Umbilical cord (tissue), 2 donors: ENCODE results near the gene SMG6. TPM values are rescaled to one million over a fixed set of nuclear protein-coding genes. Genes with fewer than 3 reads are reported as not detected.
A peak's percentile ranks its signal among the peaks of the same experiment; 100 is the strongest.
"Not testable (repeated sequence)": the region's sequence is repeated elsewhere in the genome, so short reads cannot be mapped to it uniquely, and the experiment has no call there.

Experiments used
- DNase-seq: peaks from one replicate; pipeline ENCODE4 v3.0.0-alpha.2; 2015; ENCODE audit warnings: low spot score
- total RNA-seq: library from RNA; depleted of rRNA; stranded (reverse); fragments of >200 nt; gene quantifications from one replicate; pipeline ENCODE4 v1.2.3, GENCODE V29; 2014; ENCODE audit warnings: low replicate concordance; ENCODE audit not compliant: insufficient read depth

The SMG6 gene
- total RNA-seq, 1 donor from 2014 or later, result 29.1 TPM

DNA sequence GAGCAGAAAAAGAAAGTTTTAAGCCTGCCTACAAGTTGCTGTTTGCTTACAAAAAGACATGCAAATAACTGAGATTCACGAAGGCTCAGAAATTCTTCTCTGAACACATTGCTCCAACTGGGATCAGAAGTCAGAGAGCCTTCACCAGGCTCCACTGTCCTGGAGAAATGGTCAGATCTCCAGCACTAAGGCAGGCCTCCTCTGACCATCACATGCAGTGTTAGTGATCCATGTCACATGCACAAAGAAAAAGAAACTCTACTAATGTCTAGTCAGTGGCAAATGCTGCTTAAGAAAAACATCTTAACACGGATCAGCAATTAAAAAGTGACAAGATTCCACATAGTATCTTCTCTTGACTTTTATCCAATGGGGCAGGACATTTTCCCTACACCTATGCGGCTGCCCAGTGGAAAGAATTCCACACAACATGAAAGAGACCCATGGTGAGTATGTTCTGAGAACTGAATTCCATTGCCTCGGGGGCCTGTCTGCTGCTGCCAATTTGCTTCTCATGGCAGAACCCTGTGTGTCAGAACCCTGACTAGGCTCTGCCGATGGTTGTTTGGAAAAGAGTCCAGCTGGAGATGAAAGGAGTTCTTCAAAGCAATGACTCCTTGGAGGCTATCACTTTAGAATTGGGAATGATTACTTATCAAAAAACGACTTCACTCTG, 152.1 kb downstream of the SMG6 start:
- no peak for DNase-seq

GRCh38 chr17:2150806-2151205, 152.8 kb downstream of the SMG6 start:
- peak; percentile 54 for DNase-seq

DNA sequence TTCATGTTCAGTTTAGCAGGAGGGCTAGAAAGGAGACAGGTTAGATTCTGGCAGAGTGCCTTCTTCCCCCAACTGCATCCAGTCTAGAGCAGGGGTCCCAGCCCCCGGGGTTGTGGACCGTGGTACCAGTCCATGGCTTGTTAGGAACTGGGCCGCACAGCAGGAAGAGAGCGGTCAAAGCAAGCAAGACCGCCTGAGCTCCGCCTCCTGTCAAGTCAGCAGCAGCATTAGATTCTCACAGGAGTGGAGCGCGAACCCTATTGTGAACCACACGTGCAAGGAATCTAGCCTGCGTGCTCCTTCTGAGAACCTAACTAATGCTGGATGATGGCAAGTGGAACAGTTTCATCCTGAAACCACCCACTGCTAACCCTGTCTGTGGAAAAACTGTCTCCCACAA, 153.7 kb downstream of the SMG6 start:
- no peak for DNase-seq

GRCh38 chr17:2146132-2146871, 157.3 kb downstream of the SMG6 start:
- no peak for DNase-seq

- DNase-seq, result no peak
Observed at GRCh38 chr17:2144701-2145100, 158.9 kb downstream of the SMG6 start.

DNA sequence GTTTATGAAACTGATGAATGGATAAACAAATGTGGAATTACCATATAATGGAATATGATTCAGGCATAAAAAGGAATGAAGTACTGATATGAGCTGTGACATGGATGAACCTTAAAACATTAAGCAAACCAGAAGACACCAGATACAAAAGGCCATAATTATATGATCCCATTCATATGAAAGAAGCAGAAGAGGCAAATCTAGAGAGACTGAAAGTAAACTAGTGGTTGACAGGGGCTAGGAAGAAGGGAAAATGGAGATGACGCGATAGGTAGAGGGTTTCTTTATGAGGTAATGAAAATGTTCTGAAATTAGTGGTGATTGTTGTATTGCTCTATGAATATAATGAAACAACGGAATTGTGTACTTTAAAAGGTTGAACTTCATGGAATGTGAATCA, 160.3 kb downstream of the SMG6 start:
- DNase-seq, result no peak

DNA sequence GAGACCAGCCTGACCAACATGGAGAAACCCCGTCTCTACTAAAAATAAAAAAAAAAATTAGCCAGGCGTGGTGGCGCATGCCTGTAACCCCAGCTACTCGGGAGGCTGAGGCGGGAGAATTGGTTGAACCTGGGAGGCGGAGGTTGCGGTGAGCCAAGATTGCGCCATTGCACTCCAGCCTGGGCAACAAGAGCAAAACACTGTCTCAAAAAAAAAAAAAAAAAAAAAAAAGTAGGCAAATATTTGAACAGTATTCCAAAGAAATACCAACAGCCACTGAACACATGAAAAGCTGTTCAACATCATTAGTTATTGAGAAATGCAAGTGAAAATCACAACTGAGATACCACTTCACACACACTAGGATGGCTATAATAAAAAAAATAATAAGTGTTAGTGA, 160.9 kb downstream of the SMG6 start:
- not testable (repeated sequence) for DNase-seq

GRCh38 chr17:2140683-2141082, 162.9 kb downstream of the SMG6 start:
- DNase-seq, result peak; percentile 66

DNA sequence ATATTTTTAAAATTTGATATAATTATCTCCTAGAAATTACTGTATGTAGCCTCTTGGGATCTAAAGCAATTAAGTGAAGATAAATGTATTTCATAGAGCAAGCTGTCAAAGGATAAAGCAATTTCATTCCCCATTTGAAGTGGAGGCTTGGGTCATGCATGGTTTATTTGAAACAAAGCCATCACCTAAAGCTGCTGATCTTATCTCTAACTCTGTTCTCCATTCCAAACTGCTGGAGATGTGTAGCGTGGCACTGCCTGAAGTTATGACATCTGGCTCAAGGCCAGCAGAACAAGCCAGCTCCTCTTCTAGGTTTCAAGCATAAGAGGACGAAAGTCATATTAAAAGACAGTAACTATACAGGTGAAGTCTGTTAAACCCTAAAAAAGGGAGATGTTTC, 164.8 kb downstream of the SMG6 start:
- peak; percentile 90 for DNase-seq

GRCh38 chr17:2138318-2138717, 165.3 kb downstream of the SMG6 start:
- peak; percentile 49 for DNase-seq

GRCh38 chr17:2137342-2138098, 166.1 kb downstream of the SMG6 start:
- DNase-seq, result peak; percentile 65

GRCh38 chr17:2136241-2136640, 167.3 kb downstream of the SMG6 start:
- DNase-seq, result no peak

DNA sequence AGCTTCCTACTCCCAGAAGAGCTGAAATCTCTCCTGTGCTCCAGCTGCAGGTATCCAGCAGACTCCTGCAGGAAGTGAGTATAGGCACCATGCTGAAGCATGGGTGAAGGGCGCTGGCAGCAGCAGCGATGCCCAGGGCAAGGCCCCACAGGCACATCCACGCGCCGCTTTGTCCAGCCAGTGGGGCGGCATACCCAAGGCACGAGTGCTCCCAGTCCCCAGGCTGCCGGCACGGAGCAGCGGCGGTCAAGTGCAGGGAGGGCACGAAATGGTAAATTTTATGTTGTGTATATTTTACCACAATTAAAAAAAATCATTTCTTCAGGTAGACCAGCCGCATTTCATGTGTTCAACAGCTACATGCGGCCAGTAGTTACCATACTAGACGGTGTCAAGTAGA, 175.6 kb downstream of the SMG6 start:
- DNase-seq, result no peak

DNA sequence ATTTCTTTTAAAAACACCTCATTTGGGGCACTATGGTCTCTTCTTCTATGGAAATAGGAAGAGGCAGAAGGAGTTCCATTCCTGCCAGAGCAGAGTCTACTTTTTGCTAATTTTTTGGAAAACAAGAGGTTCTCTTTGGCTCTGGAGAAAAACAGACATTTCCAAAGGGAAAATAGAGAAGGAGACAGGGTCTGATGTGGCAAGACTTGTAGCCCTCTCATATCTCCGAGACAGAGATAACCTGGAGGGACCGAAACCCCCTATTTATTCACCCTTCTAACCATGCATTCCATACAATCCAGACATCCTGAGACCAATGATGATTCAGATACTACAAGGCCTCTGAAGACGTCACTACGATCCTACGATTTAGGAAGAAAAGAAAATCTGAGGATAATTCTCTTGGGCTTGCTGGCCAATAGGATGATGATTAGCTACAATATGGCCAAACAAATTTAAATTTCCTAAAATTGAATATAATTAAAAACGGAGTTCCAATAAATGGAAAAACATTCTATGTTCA, 178.5 kb downstream of the SMG6 start:
- no peak for DNase-seq

GRCh38 chr17:2124391-2124790, 179.2 kb downstream of the SMG6 start:
- no peak for DNase-seq

- DNase-seq, result peak; percentile 87
Observed at GRCh38 chr17:2123375-2124251, 180.0 kb downstream of the SMG6 start.

DNA sequence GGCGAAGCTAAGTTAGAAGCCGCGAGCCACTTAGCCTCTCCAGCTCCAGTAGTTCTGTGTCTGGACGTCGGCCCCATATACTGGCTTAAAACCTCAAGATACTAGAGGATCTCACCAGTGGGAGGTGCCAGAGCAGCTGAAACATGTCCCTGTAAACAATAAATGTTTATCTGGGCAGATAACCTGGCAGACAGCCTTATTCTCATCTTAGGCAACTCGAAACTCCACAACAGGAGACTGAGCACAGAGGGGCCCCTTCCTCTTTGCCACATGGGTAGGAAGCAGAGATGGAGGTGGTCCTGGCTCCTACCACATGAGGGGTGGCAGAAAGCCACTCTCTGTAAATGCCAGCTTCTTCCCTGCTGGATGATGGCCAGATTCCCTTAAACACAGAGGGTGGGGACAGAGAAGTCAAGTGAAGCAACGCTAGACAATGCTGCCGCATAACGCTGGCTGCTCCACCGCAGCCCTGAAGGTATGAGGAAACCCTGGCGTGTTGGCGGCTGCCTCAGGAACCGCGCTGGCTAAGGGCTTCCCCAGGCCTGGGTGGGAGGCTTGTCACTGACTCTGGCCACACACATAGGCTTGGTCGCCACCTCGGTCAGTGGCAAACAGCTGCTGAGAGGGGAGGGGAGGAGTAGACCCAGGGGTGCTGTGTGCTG, 180.8 kb downstream of the SMG6 start:
- peak; percentile 68 for DNase-seq

DNA sequence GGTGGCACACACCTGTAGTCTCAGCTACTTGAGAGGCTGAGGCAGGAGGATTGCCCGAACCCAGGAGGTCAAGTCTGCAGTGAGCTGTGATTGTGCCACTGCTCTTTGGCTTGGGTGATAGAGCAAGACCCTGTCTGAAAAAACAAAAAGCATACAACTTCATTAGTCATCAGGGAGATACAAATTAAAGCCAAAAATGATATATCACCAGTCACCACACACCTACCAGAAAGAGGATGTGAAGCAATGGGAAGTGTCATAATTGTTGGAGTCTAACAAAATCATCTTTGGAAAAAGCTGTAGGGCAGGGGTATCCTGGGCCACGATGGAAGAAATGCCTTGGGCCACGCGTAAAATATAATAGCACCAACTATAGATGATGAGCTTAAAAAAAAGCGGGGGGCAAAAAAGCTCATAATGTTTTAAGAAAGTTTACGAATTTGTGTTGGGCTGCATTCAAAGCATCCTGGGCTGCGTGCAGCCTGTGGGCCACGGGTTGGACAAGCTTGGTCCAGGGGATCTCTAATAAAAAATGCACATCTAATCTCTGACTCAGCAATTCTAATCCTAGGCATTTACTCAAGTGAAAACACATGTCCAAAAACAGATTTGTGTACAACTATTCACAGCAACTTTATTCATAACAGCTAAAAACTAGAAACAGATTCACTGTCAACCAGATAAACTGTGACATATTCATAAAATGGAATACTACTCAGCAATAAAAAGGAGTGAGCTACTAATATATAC, 182.8 kb downstream of the SMG6 start:
- peak; percentile 87 for DNase-seq

DNA sequence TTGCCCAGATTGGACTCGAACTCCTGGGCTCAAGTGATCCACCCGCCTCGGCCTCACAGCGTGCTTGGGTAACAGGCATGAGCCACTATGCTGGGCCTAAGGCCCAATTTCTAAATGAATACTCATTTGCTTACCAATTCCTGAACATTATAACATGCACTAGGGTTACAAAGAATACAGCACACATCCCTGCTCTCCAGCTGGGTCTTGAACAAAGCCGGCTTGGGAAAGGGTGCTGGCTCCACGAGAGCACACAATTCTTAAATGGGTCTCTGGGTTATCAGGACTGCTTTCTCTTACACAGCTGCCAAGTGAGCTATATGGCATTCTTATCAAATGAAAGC, 190.3 kb downstream of the SMG6 start:
- no peak for DNase-seq

DNA sequence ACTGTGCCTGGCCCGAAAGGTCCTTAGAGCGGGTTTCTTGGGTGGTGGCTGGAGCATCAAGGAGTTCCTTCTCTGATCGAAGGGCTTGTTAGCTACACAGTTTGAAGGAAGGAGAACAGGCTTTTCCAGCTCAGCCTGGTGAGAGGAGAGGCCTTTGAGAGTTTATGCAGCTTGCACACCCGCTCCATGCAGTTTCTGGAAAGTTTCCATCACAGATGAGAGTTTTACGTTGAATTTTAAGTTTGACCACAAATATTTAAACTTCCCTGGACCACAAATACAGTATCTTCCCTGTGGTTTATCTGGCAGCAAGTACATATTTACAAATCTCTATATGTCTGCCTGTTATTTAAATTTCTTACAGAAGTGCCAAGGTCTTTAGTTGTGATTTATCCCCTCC, 191.9 kb downstream of the SMG6 start:
- DNase-seq, result peak; percentile 92
